ENCODE results near the gene SLC9A9. TPM values are rescaled to one million over a fixed set of nuclear protein-coding genes. Genes with fewer than 3 reads are reported as not detected.

SLC9A9 gene
- total and polyA plus RNA-seq, 2 of the 8 experiments (the other 6 are each of a cell fraction or from before 2014, with no cell fraction given) = 0.48 to 1.1 TPM

- Histone ChIP-seq H2BK20ac (ENCODE audit: low read length) (no peak overlapping the region), H2BK15ac (ENCODE audit: low read length) (no peak overlapping the region), H3K18ac (ENCODE audit: extremely low read depth, low read length) (no peak overlapping the region), H3K14ac (ENCODE audit: insufficient read length) (no peak overlapping the region), H4K8ac (ENCODE audit: extremely low read depth, insufficient read depth, low read length) (no peak overlapping the region), H3K79me1 (ENCODE audit: low read depth, low read length) (no peaks in the 10 kb centered on the region), H2BK5ac (ENCODE audit: low read depth, low read length) (no peak overlapping the region), H3K4me1 (replicated peaks in 1 of 4; ENCODE audit: control insufficient read depth in 3 of 4, insufficient read depth in 4 of 4, low read length in 3 of 4) (peaks cover 0 to 3% (median 3%) of the 10 kb centered on the region in 4 experiments; a peak in 5 of 7 replicates), H3K9ac (replicated peaks in 1 of 4; ENCODE audit: extremely low read depth in 1 of 4, low read depth in 3 of 4, low read length in 3 of 4) (no peak overlapping the region), H4K5ac (ENCODE audit: insufficient read length, low read depth, low read length) (no peak overlapping the region), H3K23ac (ENCODE audit: insufficient read length) (no peak overlapping the region), H3K4me3 (ENCODE audit: extremely low read depth in 1 of 4, insufficient read depth in 2 of 4, low read depth in 3 of 4, low read length in 4 of 4) (no peak overlapping the region), H2BK12ac (ENCODE audit: low read depth, low read length) (no peak overlapping the region), H3K36me3 (ENCODE audit: control insufficient read depth in 2 of 4, insufficient read depth in 4 of 4, low read length in 3 of 4) (no peaks in the 10 kb centered on the region), H3K27ac (ENCODE audit: low read depth, low read length) (no peak overlapping the region), H3K4ac (replicated peaks; ENCODE audit: insufficient read length, low read depth, low read length) (no peak overlapping the region), H2AK5ac (ENCODE audit: low read depth, low read length) (no peak overlapping the region), H4K20me1 (replicated peaks in 1 of 2; ENCODE audit: control insufficient read depth in 1 of 2, insufficient read depth in 2 of 2, low read length in 2 of 2) (no peaks in the 10 kb centered on the region), H3K23me2 (ENCODE audit: low read depth, low read length) (no peaks in the 10 kb centered on the region), H3K4me2 (ENCODE audit: insufficient read depth in 1 of 2, low read depth in 2 of 2, low read length in 2 of 2) (no peak overlapping the region), H3K79me2 (ENCODE audit: control insufficient read depth in 1 of 2, insufficient read depth in 2 of 2, low read length in 2 of 2) (no peaks in the 10 kb centered on the region), H2BK120ac (replicated peaks; ENCODE audit: low read depth, low read length) (no peak overlapping the region), H3K27me3 (replicated peaks in 1 of 4; ENCODE audit: control insufficient read depth in 3 of 4, extremely low read depth in 1 of 4, insufficient read depth in 3 of 4, low read length in 3 of 4) (no peaks in the 10 kb centered on the region), H3K9me3 (ENCODE audit: insufficient read depth in 2 of 2, low read depth in 1 of 2, low read length in 1 of 2) (no peaks in the 10 kb centered on the region), H3K56ac (replicated peaks; ENCODE audit: insufficient read length, low read depth, low read length) (no peak overlapping the region), H2AFZ (ENCODE audit: low read length) (no peak overlapping the region), H4K91ac (replicated peaks; ENCODE audit: insufficient read length, low read length) (no peak overlapping the region)
- FAIRE-seq (no peak), DNase-seq (ENCODE audit: low read depth in 1 of 2, low spot score in 2 of 2) (no peak)
- TF ChIP-seq RFX5 (IDR thresholded peaks at IDR 0.05; ENCODE audit: borderline replicate concordance, low read depth, low read length) (no peak), KDM4A (IDR thresholded peaks at IDR 0.05; ENCODE audit: low read depth, low read length, severe bottlenecking) (no peak), RBBP5 (IDR thresholded peaks at IDR 0.05; ENCODE audit: borderline replicate concordance, low read depth, low read length) (no peak)
- POLR2A ChIA-PET (ENCODE audit: partially characterized antibody) = no interaction called here
- WGBS, 2 experiments (ENCODE audit: extremely low coverage in 1 of 2, insufficient coverage in 1 of 2, insufficient read length in 1 of 2, insufficient replicate concordance in 2 of 2, low coverage in 1 of 2, low lambda C conversion rate in 2 of 2, missing lambda C conversion rate in 1 of 2) = 83% methylated on average over 2 of the region's 2 CpGs; no CpG with 5 or more reads in 1 of the 2 experiments
- CTCF ChIA-PET (ENCODE audit: partially characterized antibody) = interaction anchor here (0.6 kb wide), 1 partner anchor 17 kb away, joined by 3 read pairs; no protein-coding TSS in a partner anchor
These were observed 37.9 kb downstream of the SLC9A9 start for GRCh38 chr3:143810166-143810952.
